B cell (primary cell): ENCODE data around the gene NFE2L1. TPM values are rescaled to one million over a fixed set of nuclear protein-coding genes. Genes with fewer than 3 reads are reported as not detected.

Experiments used
- ATAC-seq: fragments of 200-7000 bp; cut with Tn5 transposase; one replicate; pipeline ENCODE4 v1.10.0; 2021; ENCODE audit warnings: low read depth, mild to moderate bottlenecking, moderate number of reproducible peaks, moderate library complexity
- CTCF ChIA-PET: fragments of 350-600 bp; sonication (Branson Sonifier 250); formaldehyde crosslinking; loops from one replicate; lab custom pipeline; 2021; ENCODE audit warnings: antibody characterized with exemption, inconsistent platforms; lab: Charles Lee
- POLR2A ChIA-PET: fragments of 350-600 bp; sonication (Branson Sonifier 250); formaldehyde crosslinking; loops from one replicate; lab custom pipeline; 2021; ENCODE audit warnings: antibody characterized with exemption; lab: Charles Lee
- DNase-seq: peaks from one replicate; pipeline ENCODE4 v3.0.0; 2013
- H2AFZ ChIP-seq: 2 replicates; pipeline ENCODE4 v1.6.1; 2012; ENCODE audit warnings: mild to moderate bottlenecking, low read depth, low read length; ENCODE audit not compliant: insufficient read depth, poor library complexity, severe bottlenecking
- H3K27ac ChIP-seq, 2 donors: 1 replicate in 1 of 2; 2 replicates in 1 of 2; pipeline ENCODE4 v1.5.1; 2012 to 2013; ENCODE audit warnings: low read length in 2 of 2, mild to moderate bottlenecking in 2 of 2, moderate library complexity in 1 of 2
- H3K27me3 ChIP-seq, 4 experiments: fragments of 200-600 bp in 1 of 4; sonication (generic) in 1 of 4; replicated peaks in 1 of 4; 1 replicate in 2 of 4; 2 replicates in 2 of 4; pipeline versions ENCODE4 v1.6.1 to v1.7.0; 2013 to 2016; ENCODE audit warnings: low read length in 3 of 4, mild to moderate bottlenecking in 2 of 4, mixed read lengths in 1 of 4, moderate library complexity in 1 of 4; ENCODE audit not compliant: insufficient read depth in 4 of 4, control insufficient read depth in 3 of 4; ENCODE audit errors: control extremely low read depth in 1 of 4
- H3K36me3 ChIP-seq, 2 experiments: replicated peaks in 1 of 2; 1 replicate in 1 of 2; 2 replicates in 1 of 2; pipeline versions ENCODE4 v1.6.1 to v1.7.1; 2013; ENCODE audit warnings: low read length in 1 of 2; ENCODE audit not compliant: insufficient read depth in 2 of 2, control insufficient read depth in 1 of 2; ENCODE audit errors: control extremely low read depth in 1 of 2, extremely low read depth in 1 of 2
- H3K4me1 ChIP-seq, 2 donors: fragments of 200-600 bp in 1 of 2; sonication (generic) in 1 of 2; 1 replicate in 1 of 2; 2 replicates in 1 of 2; pipeline versions ENCODE4 v1.5.1 to v1.6.1; 2013 to 2017; ENCODE audit warnings: low read length in 2 of 2; ENCODE audit not compliant: control insufficient read depth in 2 of 2, insufficient read depth in 2 of 2
- H3K4me2 ChIP-seq: replicated peaks from 2 replicates; pipeline ENCODE3; 2012; ENCODE audit warnings: mild to moderate bottlenecking, low read depth, low read length; ENCODE audit not compliant: poor library complexity, severe bottlenecking
- H3K4me3 ChIP-seq, 5 experiments: fragments of 200-600 bp in 1 of 5; sonication (generic) in 1 of 5; 1 replicate in 3 of 5; 2 replicates in 2 of 5; pipeline versions ENCODE4 v1.5.1 to v1.7.0; 2011 to 2016; ENCODE audit warnings: low read length in 4 of 5, mild to moderate bottlenecking in 4 of 5, low read depth in 2 of 5, control low read depth in 1 of 5, moderate library complexity in 1 of 5; ENCODE audit not compliant: insufficient read depth in 1 of 5; ENCODE audit errors: control extremely low read depth in 1 of 5, extremely low read depth in 1 of 5
- H3K79me2 ChIP-seq: fragments of 200-600 bp; sonication (generic); one replicate; pipeline ENCODE4 v1.6.0; 2016; ENCODE audit warnings: low read length; ENCODE audit not compliant: control insufficient read depth, insufficient read depth
- H3K9ac ChIP-seq: fragments of 200-600 bp; sonication (generic); 2 replicates; pipeline ENCODE4 v1.6.1; 2017; ENCODE audit warnings: mild to moderate bottlenecking, low read length, moderate library complexity
- H3K9me3 ChIP-seq, 3 donors: one replicate each; pipeline versions ENCODE4 v1.6.1 to v1.7.1; 2013; ENCODE audit warnings: low read length in 2 of 3; ENCODE audit not compliant: control insufficient read depth in 2 of 3, insufficient read depth in 1 of 3; ENCODE audit errors: control extremely low read depth in 1 of 3
- H4K20me1 ChIP-seq: 2 replicates; pipeline ENCODE4 v1.6.0; 2012; ENCODE audit warnings: mild to moderate bottlenecking, low read length; ENCODE audit not compliant: insufficient read depth, control insufficient read depth, poor library complexity, severe bottlenecking
- H3K27ac Mint-ChIP-seq: one replicate; pipeline ENCODE4 v1.8.0; 2021; ENCODE audit warnings: mixed read lengths
- H3K27me3 Mint-ChIP-seq: one replicate; pipeline ENCODE4 v1.8.0; 2021; ENCODE audit warnings: mixed read lengths
- H3K4me1 Mint-ChIP-seq: one replicate; pipeline ENCODE4 v1.8.0; 2021; ENCODE audit warnings: mixed read lengths
- H3K4me3 Mint-ChIP-seq: one replicate; pipeline ENCODE4 v1.8.0; 2021; ENCODE audit warnings: mixed read lengths
- H3K9me3 Mint-ChIP-seq: one replicate; pipeline ENCODE4 v1.8.0; 2022; ENCODE audit warnings: mixed read lengths; ENCODE audit not compliant: insufficient read depth
- EZH2 ChIP-seq: IDR thresholded peaks from 2 replicates; pipeline ENCODE4 v1.6.1; 2012; ENCODE audit warnings: borderline replicate concordance, low read depth, mild to moderate bottlenecking, moderate library complexity, low read length; ENCODE audit not compliant: insufficient read depth, poor library complexity, severe bottlenecking
- WGBS: methylation state at CpG from one replicate; pipeline ENCODE4 v1.1.5; 2013; ENCODE audit warnings: missing lambda C conversion rate; ENCODE audit not compliant: insufficient coverage; 5-methylcytosine and 5-hydroxymethylcytosine counted together
- intact Hi-C: fragments of 100-400 bp; cut with micrococcal nuclease; formaldehyde crosslinking; loops from one replicate; pipeline ENCODE4 v1.10.0; 2022
- polyA plus RNA-seq: library from polyadenylated mRNA; depleted of rRNA; stranded (reverse); fragments of >200 nt; gene quantifications from 2 replicates; pipeline ENCODE4 v1.2.3, GENCODE V29; 2012
- small RNA-seq: library from RNA; depleted of rRNA; stranded (forward); fragments of <200 nt; gene quantifications from one replicate; pipeline ENCODE3, GENCODE V24; 2012; ENCODE audit warnings: low replicate concordance, low read depth; ENCODE audit not compliant: insufficient read length
- total RNA-seq, 2 donors: library from RNA; stranded (reverse); fragments of 120-200 nt in 1 of 2; gene quantifications; 1 replicate in 1 of 2; 2 replicates in 1 of 2; pipeline versions ENCODE4 v1.2.3 to v1.2.4, GENCODE V29; 2013 to 2022
- TF ChIP-seq, protein P1 (sequence below): fragments of 200-600 bp; IDR thresholded peaks from one replicate; pipeline ENCODE4 v1.8.0; 2022; ENCODE audit warnings: antibody characterized with exemption, mild to moderate bottlenecking

NFE2L1 gene
- total and polyA plus RNA-seq, 2 donors (not counting 1 experiment from before 2014, with no cell fraction given): 25.2 to 66.4 TPM

DNA sequence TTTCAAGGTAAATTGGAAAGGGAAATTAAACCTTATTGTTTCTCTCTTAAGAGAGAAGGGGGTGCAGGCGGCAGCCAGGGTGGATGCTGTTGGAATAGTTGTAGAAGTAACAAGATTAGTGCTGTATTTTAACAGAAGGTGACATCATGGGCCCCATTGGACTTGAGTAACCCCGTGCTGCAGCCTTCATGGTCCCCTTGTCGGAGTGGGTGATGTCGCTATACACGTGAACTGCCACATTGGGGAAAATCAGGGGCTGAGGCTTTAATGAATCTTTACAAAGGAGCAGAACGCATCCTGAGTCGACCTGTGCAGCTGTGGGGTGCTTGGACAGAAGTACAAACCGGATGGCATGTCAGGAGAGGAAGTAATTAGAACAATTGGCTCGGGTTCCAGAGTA, 62.6 kb downstream of the NFE2L1 start:
- POLR2A ChIA-PET: interaction anchor here (1.5 kb wide), 1 partner anchor 10 kb away, joined by 8 read pairs; the partner anchor contains the start of gene CBX1

More for the DNA sequence above, 62.6 kb downstream of the NFE2L1 start:
- ATAC-seq (no peak), DNase-seq (peak; percentile 47)
- TF ChIP-seq, protein P1, sequence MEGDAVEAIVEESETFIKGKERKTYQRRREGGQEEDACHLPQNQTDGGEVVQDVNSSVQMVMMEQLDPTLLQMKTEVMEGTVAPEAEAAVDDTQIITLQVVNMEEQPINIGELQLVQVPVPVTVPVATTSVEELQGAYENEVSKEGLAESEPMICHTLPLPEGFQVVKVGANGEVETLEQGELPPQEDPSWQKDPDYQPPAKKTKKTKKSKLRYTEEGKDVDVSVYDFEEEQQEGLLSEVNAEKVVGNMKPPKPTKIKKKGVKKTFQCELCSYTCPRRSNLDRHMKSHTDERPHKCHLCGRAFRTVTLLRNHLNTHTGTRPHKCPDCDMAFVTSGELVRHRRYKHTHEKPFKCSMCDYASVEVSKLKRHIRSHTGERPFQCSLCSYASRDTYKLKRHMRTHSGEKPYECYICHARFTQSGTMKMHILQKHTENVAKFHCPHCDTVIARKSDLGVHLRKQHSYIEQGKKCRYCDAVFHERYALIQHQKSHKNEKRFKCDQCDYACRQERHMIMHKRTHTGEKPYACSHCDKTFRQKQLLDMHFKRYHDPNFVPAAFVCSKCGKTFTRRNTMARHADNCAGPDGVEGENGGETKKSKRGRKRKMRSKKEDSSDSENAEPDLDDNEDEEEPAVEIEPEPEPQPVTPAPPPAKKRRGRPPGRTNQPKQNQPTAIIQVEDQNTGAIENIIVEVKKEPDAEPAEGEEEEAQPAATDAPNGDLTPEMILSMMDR: no peak
- no peak for TF ChIP-seq EZH2
- H3K4me1 ChIP-seq: peaks cover 61 to 77% of the 10 kb centered on the region in 2 donors
- 54% methylated on average over 9 of the region's 9 CpGs for WGBS
- peaks cover 58% of the 10 kb centered on the region for H3K4me1 Mint-ChIP-seq
- H2AFZ ChIP-seq: no peak overlapping the region
- CTCF ChIA-PET: interaction anchor here (0.6 to 4.9 kb wide), 13 partner anchors 8 to 132 kb away, joined by 3 to 41 read pairs (median 6); partner anchors contain the start of gene CBX1
- no peaks in the 10 kb centered on the region for H4K20me1 ChIP-seq
- H3K27ac Mint-ChIP-seq: peak overlapping the region; percentile 96
- peak overlapping the region in 1 of 5 experiments; percentile 4 for H3K4me3 ChIP-seq
- H3K27ac ChIP-seq: peak overlapping the region; percentile 67 to 96
- no peaks in the 10 kb centered on the region for H3K9me3 Mint-ChIP-seq
- no peaks in the 10 kb centered on the region for H3K27me3 Mint-ChIP-seq
- peak overlapping the region; percentile 38 for H3K9ac ChIP-seq
- peaks cover 0 to 11% of the 10 kb centered on the region in 2 experiments for H3K36me3 ChIP-seq
- H3K9me3 ChIP-seq: no peaks in the 10 kb centered on the region
- no peaks in the 10 kb centered on the region for H3K27me3 ChIP-seq
- intact Hi-C loops: loop anchor here (1.0 to 2.0 kb wide), 2 partner anchors 9 to 20 kb away; partner anchors contain the start of gene CBX1
- H3K79me2 ChIP-seq: peaks cover 74% of the 10 kb centered on the region
- peak overlapping the region; percentile 91 for H3K4me3 Mint-ChIP-seq
- H3K4me2 ChIP-seq: peak overlapping the region; percentile 70

Small RNAs within 50 kb of the gene (small RNA-seq; reads per million reads assigned to genes)
- not detected for gene AC004477.2
- 2.5 reads per million, percentile 32 among the genes with 10 or more reads in this experiment for gene MIR152
- gene RNU6-1201P: not detected

Other genes starting within 250 kb of the NFE2L1 start
- 51.0 and 52.5 TPM in 2 replicates for gene OSBPL7, start 226.6 kb upstream of the NFE2L1 start, total RNA-seq
- 45.0 and 61.3 TPM in 2 replicates for gene OSBPL7, start 226.6 kb upstream of the NFE2L1 start, polyA plus RNA-seq
- 34.8 and 37.4 TPM in 2 replicates for gene MRPL10, start 216.8 kb upstream of the NFE2L1 start, total RNA-seq
- 32.4 and 39.4 TPM in 2 replicates for gene MRPL10, start 216.8 kb upstream of the NFE2L1 start, polyA plus RNA-seq
- 2.2 and 2.4 TPM in 2 replicates for gene LRRC46, start 216.7 kb upstream of the NFE2L1 start, total RNA-seq
- 0.69 and 1.6 TPM in 2 replicates for gene LRRC46, start 216.7 kb upstream of the NFE2L1 start, polyA plus RNA-seq
- 47.8 and 53.8 TPM in 2 replicates for gene SCRN2, start 207.1 kb upstream of the NFE2L1 start, total RNA-seq
- gene SCRN2, start 207.1 kb upstream of the NFE2L1 start, polyA plus RNA-seq: 65.2 and 71.9 TPM in 2 replicates
- not detected in 2 replicates for gene SP6, start 197.2 kb upstream of the NFE2L1 start, total RNA-seq
- gene SP6, start 197.2 kb upstream of the NFE2L1 start, polyA plus RNA-seq: 0.04 and 0.09 TPM in 2 replicates
- gene SP2, start 152.1 kb upstream of the NFE2L1 start, total RNA-seq: 32.5 and 35.4 TPM in 2 replicates
- gene SP2, start 152.1 kb upstream of the NFE2L1 start, polyA plus RNA-seq: 25.4 and 27.5 TPM in 2 replicates
- gene PNPO, start 106.8 kb upstream of the NFE2L1 start, total RNA-seq: 12.4 and 14.7 TPM in 2 replicates
- gene PNPO, start 106.8 kb upstream of the NFE2L1 start, polyA plus RNA-seq: 7.3 and 8.0 TPM in 2 replicates
- not detected in 2 replicates for gene PRR15L, start 90.5 kb upstream of the NFE2L1 start, total RNA-seq
- gene PRR15L, start 90.5 kb upstream of the NFE2L1 start, polyA plus RNA-seq: not detected in 2 replicates
- gene CDK5RAP3, start 77.2 kb upstream of the NFE2L1 start, total RNA-seq: 415 and 417 TPM in 2 replicates
- gene CDK5RAP3, start 77.2 kb upstream of the NFE2L1 start, polyA plus RNA-seq: 728 and 990 TPM in 2 replicates
- gene COPZ2, start 10.6 kb upstream of the NFE2L1 start, total RNA-seq: 1.2 and 2.3 TPM in 2 replicates
- gene COPZ2, start 10.6 kb upstream of the NFE2L1 start, polyA plus RNA-seq: 1.0 and 1.2 TPM in 2 replicates
- gene CBX1, start 53.1 kb downstream of the NFE2L1 start, total RNA-seq: 29.7 and 33.1 TPM in 2 replicates
- 9.4 and 13.9 TPM in 2 replicates for gene CBX1, start 53.1 kb downstream of the NFE2L1 start, polyA plus RNA-seq
- 42.0 and 47.1 TPM in 2 replicates for gene SNX11, start 59.4 kb downstream of the NFE2L1 start, total RNA-seq
- 25.6 and 41.7 TPM in 2 replicates for gene SNX11, start 59.4 kb downstream of the NFE2L1 start, polyA plus RNA-seq